NCI-H510A treated with DMSO at 0.1 percent for 48 hours (cell line): ENCODE data around the gene CNTFR.

Experiments used
- DNase-seq: peaks from one replicate; lab custom pipeline; 2025; lab: John Stamatoyannopoulos, UW

The CNTFR gene

GRCh38 chr9:34590381-34591247 lies 1.1 kb upstream of the CNTFR start:
- DNase-seq: no peak

- no peak for DNase-seq
These were observed 571 bp downstream of the CNTFR start for GRCh38 chr9:34588671-34589635.

DNA sequence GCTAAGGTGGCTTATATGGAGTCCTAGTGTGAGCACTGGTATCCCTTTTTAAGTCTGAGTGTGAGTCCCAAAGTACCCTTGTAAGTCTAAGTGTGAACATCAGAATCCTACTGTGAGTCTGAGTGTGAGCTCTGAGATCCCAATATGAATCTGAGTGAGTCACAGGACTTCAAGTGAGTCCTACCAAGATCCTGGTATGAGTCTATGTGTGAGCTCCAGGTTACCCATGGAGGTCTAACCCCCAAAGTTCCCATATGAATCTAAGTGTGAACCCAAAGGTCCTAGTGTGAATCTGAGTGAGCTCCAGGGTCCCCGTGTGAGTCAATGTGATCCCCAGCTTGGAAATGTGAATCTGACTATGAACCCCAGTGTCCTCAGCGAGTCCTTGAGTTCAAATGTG lies 2.3 kb downstream of the CNTFR start:
- no peak for DNase-seq

- DNase-seq: no peak
These were observed 3.4 kb downstream of the CNTFR start for GRCh38 chr9:34585946-34586669.

DNA sequence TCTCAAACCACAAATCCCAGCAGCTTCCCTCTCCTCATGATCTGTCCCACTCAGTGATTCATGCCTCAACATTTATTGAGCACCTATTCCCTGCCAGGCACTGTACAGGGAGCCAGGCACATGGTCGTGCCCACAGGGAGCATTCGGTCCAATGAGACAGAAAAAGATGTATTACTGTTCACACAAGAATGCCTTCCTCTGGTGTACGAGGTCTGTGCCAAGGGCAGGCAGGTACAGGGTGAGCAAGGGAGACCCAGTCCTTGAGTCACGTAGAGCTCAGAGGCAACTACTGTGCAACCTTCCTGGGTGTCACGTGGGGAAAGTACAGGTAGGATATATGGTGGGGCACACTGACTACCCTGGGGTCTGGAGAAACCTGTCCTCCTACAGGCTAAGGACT lies 4.6 kb downstream of the CNTFR start:
- no peak for DNase-seq

DNA sequence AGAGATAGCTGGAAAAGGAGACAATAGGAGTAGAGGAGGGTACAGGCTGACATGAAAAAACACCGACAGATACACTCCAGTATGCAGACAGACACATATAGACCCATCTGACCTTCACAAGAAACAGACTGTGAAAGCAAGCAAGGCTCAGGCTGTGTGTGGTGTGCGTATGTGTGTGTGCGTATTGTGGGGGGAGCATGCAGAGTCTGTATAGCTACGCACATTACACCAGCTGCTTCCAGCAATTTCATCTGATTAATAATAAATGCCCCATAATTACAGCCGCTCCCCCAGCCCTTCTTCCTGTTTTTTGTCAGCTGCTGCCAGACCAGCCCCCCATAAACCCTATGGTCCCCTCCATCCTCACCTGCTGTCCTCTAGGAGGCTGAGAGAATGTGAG lies 6.7 kb downstream of the CNTFR start:
- DNase-seq: no peak

DNA sequence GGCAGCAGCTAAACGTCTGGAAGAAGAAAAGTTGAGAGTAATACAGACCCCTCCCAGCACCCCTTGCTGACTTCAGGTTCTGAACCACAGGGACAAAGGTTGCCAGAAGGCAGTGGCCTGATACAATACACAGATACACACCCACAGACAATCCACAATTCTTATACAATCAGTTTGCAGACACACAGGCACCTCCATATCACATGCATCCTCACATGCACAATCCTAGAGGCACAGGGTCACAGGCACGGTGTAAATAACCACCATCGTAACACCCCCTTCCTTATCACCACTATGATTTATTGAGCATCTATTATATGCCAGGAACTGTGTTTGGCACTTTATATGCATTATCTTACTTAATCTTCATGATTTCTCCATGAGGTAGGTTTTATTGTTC lies 8.2 kb downstream of the CNTFR start:
- DNase-seq: no peak

GRCh38 chr9:34580358-34580757 lies 9.2 kb downstream of the CNTFR start:
- DNase-seq: no peak

- no peak for DNase-seq
These were observed 9.7 kb downstream of the CNTFR start for GRCh38 chr9:34579808-34580163.

DNA sequence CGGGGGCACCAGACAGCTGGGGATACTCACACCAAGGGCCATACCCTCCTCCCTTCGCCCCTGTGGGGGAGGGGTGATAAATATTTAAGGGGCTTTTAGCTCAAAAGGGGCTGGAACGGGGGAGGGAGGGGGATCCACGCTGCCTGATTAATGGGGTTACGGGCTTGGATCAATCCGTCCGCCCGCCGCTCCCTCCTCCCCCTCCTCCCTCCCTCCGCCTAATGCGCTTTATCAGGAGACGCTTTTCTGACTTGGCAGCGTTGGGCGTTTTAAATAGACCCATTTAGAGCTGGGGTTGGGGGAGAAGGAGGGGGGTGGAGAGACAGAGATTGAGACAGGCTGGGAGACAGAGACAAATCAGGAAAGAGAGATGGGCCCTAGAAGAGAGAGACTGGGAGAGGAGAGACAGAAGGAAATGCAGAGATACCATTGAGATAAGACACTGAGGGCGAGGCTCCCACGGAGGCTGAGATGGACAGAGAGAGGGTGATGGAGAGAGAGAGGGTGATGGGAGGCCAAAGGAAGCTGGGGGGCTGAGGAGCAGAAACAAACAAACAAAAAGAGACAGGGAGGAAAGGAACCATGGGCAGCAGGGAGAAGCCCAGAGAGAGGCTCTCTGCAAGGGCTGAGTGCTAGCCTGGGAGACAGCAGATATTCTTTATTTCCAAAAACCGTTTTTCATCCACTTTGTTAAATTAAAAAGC lies 10.3 kb downstream of the CNTFR start:
- no peak for DNase-seq

GRCh38 chr9:34578241-34579103 lies 11.1 kb downstream of the CNTFR start:
- no peak for DNase-seq

- no peak for DNase-seq
These were observed 11.9 kb downstream of the CNTFR start for GRCh38 chr9:34577400-34578240.

GRCh38 chr9:34576597-34577399 lies 12.7 kb downstream of the CNTFR start:
- DNase-seq: no peak

GRCh38 chr9:34575862-34576596 lies 13.5 kb downstream of the CNTFR start:
- no peak for DNase-seq

DNA sequence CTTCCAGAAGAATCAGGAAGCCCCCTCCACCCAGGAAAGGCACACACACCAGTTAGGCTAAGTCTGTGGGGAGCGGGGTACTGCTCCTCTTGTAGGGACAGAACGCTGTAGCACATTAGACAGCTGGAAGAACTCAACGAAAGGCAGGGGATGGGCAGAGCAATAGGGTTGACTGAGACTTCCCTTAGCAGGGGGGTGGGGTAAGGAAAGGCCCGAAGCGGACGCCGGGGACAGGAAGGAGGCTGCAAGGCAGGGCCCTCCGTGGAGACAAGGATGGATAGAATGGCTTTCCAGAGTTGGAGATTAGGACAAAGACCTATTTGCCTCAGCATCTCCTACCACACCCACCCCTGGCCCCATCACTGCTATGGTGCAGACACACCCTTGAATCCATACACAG lies 14.3 kb downstream of the CNTFR start:
- no peak for DNase-seq

DNA sequence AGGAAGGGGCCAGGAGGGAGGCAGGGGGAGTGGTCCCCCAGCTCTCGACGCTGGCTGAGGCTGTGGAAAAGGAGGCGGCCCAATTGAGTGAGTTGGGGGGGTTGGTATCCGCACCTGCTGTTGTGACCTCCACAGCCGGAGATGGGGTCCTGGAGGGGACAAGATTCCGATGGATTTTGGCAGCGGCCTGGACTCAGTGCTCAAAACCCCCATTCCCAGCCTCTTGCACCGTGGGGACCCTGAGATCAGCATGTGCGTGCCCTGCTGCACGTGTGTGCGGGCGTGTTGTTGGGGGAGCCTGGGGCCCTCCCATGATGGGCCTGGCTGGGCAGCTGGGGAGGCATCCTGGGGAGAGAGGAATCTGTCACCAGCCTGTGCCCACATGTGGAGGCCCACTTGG lies 15.0 kb downstream of the CNTFR start:
- no peak for DNase-seq

DNA sequence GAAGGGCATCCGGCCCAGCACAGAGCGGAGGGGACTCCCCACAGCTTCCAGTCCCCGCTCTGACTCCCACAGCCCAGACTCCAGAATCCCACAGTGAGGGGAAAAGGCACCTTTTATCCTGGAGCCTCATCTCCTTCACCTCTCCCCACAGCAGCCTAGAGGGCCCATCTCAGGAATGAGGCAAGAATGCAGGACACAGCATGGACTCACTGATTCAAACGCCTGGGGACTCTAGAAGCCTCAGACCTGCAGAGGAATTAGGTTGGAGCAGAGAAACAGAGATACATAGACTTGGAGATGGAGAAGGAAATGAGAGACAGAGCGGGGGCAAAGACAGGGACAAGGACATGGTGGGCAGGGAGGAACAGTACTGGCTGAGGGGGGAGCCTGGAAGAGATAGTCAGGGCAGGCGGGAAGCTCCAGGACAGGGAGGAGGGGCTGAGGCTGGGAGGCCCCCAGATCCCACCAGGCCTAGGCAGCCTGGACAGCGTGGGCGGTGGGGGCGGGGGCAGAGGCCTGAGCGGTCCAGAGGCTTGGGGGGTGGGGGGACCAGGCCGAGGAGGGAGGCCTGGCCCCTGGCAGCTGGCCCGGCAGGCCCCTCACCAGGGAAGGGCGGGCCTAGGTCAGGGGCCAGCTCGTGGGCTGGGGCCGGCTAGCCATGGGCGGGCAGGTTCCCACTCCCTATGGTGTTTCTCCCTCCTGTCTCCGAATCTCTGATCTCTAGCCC lies 15.8 kb downstream of the CNTFR start:
- no peak for DNase-seq

- DNase-seq: no peak
These were observed 16.9 kb downstream of the CNTFR start for GRCh38 chr9:34572628-34573027.
